Smooth muscle cell (in vitro differentiated cells): Measurements from ENCODE around the gene ATP13A5. TPM values are rescaled to one million over a fixed set of nuclear protein-coding genes. Genes with fewer than 3 reads are reported as not detected.

Experiments used
- DNase-seq: peaks from one replicate; lab custom pipeline; 2025; ENCODE audit not compliant: unreplicated experiment; lab: John Stamatoyannopoulos, UW
- H2AFZ ChIP-seq: fragments of 200-600 bp; sonication (generic); 2 replicates; pipeline ENCODE4 v1.6.0; 2016; ENCODE audit warnings: antibody characterized with exemption, low read depth, mild to moderate bottlenecking
- H3F3A ChIP-seq: fragments of 200-600 bp; sonication (generic); 2 replicates; pipeline ENCODE4 v1.6.0; 2017; ENCODE audit warnings: antibody characterized with exemption, low read depth
- H3K27ac ChIP-seq: fragments of 200-600 bp; sonication (generic); 2 replicates; pipeline ENCODE4 v1.5.1; 2016; ENCODE audit warnings: low read depth, mild to moderate bottlenecking
- H3K27me3 ChIP-seq: fragments of 200-600 bp; sonication (generic); 2 replicates; pipeline ENCODE4 v1.6.1; 2016; ENCODE audit warnings: low read depth, mild to moderate bottlenecking
- H3K36me3 ChIP-seq: fragments of 200-600 bp; sonication (generic); 2 replicates; pipeline ENCODE4 v1.5.1; 2016; ENCODE audit warnings: low read depth
- H3K4me1 ChIP-seq: fragments of 200-600 bp; sonication (generic); 2 replicates; pipeline ENCODE4 v1.5.1; 2016; ENCODE audit warnings: low read depth
- H3K4me2 ChIP-seq: fragments of 200-600 bp; sonication (generic); 2 replicates; pipeline ENCODE4 v1.6.0; 2016; ENCODE audit warnings: mild to moderate bottlenecking
- H3K4me3 ChIP-seq: fragments of 200-600 bp; sonication (generic); 2 replicates; pipeline ENCODE4 v1.5.1; 2016; ENCODE audit warnings: mild to moderate bottlenecking
- H3K79me2 ChIP-seq: fragments of 200-600 bp; sonication (generic); 2 replicates; pipeline ENCODE4 v1.6.0; 2016; ENCODE audit warnings: low read depth, mild to moderate bottlenecking
- H3K9ac ChIP-seq: fragments of 200-600 bp; sonication (generic); 2 replicates; pipeline ENCODE4 v1.6.0; 2016; ENCODE audit warnings: low read depth
- H3K9me3 ChIP-seq: fragments of 200-600 bp; sonication (generic); replicated peaks from 2 replicates; pipeline ENCODE4 v1.5.1; 2016; ENCODE audit warnings: low read depth
- H4K20me1 ChIP-seq: fragments of 200-600 bp; sonication (generic); 2 replicates; pipeline ENCODE4 v1.6.0; 2016; ENCODE audit warnings: low read depth
- WGBS: methylation state at CpG from one replicate; pipeline ENCODE4 v1.1.7; 2016; ENCODE audit warnings: low lambda C conversion rate; 5-methylcytosine and 5-hydroxymethylcytosine counted together
- polyA plus RNA-seq: library from polyadenylated mRNA; unstranded; fragments of >200 nt; fragmentation: Nextera tagmentation; extraction: Ambion mirVana; gene quantifications from 2 replicates; pipeline ENCODE4 v1.2.1, GENCODE V29; 2016
- total RNA-seq: library from RNA; depleted of rRNA; stranded (reverse); fragments of >200 nt; gene quantifications from 2 replicates; pipeline ENCODE4 v1.2.3, GENCODE V29; 2014
- TF ChIP-seq, protein P1 (sequence below): fragments of 200-600 bp; sonication (generic); IDR thresholded peaks from 2 replicates; pipeline ENCODE4 v1.5.1; 2017; ENCODE audit warnings: borderline replicate concordance, mild to moderate bottlenecking, antibody characterized with exemption; ENCODE audit not compliant: insufficient read depth, poor library complexity, severe bottlenecking

The ATP13A5 gene
- total and polyA plus RNA-seq, 2 experiments from 2014 or later: not detected

GRCh38 chr3:193225302-193226125, 153.0 kb downstream of the ATP13A5 start:
- TF ChIP-seq, protein P1, sequence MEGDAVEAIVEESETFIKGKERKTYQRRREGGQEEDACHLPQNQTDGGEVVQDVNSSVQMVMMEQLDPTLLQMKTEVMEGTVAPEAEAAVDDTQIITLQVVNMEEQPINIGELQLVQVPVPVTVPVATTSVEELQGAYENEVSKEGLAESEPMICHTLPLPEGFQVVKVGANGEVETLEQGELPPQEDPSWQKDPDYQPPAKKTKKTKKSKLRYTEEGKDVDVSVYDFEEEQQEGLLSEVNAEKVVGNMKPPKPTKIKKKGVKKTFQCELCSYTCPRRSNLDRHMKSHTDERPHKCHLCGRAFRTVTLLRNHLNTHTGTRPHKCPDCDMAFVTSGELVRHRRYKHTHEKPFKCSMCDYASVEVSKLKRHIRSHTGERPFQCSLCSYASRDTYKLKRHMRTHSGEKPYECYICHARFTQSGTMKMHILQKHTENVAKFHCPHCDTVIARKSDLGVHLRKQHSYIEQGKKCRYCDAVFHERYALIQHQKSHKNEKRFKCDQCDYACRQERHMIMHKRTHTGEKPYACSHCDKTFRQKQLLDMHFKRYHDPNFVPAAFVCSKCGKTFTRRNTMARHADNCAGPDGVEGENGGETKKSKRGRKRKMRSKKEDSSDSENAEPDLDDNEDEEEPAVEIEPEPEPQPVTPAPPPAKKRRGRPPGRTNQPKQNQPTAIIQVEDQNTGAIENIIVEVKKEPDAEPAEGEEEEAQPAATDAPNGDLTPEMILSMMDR: no peak
- 80% methylated on average over 6 of the region's 6 CpGs for WGBS

More at GRCh38 chr3:193225302-193226125, 153.0 kb downstream of the ATP13A5 start:
- Histone ChIP-seq H3K4me2 (no peak overlapping the region), H2AFZ (no peak overlapping the region), H3K9me3 (no peaks in the 10 kb centered on the region), H3K79me2 (no peaks in the 10 kb centered on the region), H3K36me3 (no peaks in the 10 kb centered on the region), H3F3A (no peaks in the 10 kb centered on the region), H3K27me3 (no peaks in the 10 kb centered on the region), H3K27ac (no peak overlapping the region), H3K4me1 (peaks cover 19% of the 10 kb centered on the region), H3K4me3 (no peak overlapping the region), H4K20me1 (no peaks in the 10 kb centered on the region), H3K9ac (no peak overlapping the region)
- no peak for DNase-seq

Other genes with a start within 250 kb of the ATP13A5 start
- 3.3 TPM in 1 of 2 replicates, not detected in the other for gene PLAAT1, start 137.5 kb downstream of the ATP13A5 start, total RNA-seq
- gene PLAAT1, start 137.5 kb downstream of the ATP13A5 start, polyA plus RNA-seq: 1.7 and 2.1 TPM in 2 replicates
- gene ATP13A4, start 176.1 kb upstream of the ATP13A5 start, total RNA-seq: 0.27 and 2.4 TPM in 2 replicates
- gene ATP13A4, start 176.1 kb upstream of the ATP13A5 start, polyA plus RNA-seq: 0.46 and 0.50 TPM in 2 replicates
- gene OPA1, start 214.5 kb upstream of the ATP13A5 start, total RNA-seq: 56.0 and 103 TPM in 2 replicates
- gene OPA1, start 214.5 kb upstream of the ATP13A5 start, polyA plus RNA-seq: 19.2 and 23.8 TPM in 2 replicates